ENCODE measurements around the gene ITM2B. TPM values are rescaled to one million over a fixed set of nuclear protein-coding genes. Genes with fewer than 3 reads are reported as not detected.

ITM2B gene
- total RNA-seq, 1 experiment from 2014 or later: 224 TPM

DNA sequence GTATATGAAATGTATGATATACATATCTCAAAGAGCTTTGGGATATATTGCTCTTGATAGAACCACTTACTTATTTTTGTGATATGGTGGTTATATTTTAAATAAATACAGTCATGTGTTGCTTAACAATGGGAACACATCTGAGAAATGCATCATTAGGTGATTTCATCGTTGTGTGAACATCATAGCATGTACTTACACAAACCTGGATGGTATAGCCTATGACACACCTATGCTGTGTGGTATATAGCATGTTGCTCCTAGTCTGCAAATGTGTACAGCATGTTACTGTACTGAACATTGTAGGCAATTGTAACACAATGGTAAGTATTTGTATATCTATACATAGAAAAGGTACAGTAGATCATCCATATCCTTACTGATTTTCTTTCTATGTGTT, 78.2 kb downstream of the ITM2B start:
- Mint-ChIP-seq H3K27ac (ENCODE audit: unreplicated experiment) (no peak overlapping the region), H3K27me3 (ENCODE audit: insufficient read depth, unreplicated experiment) (no peaks in the 10 kb centered on the region), H3K36me3 (ENCODE audit: insufficient read depth, unreplicated experiment) (peaks cover 6% of the 10 kb centered on the region), H3K4me3 (ENCODE audit: unreplicated experiment) (no peak overlapping the region), H3K4me1 (ENCODE audit: low read depth, unreplicated experiment) (no peaks in the 10 kb centered on the region), H3K9me3 (ENCODE audit: unreplicated experiment) (no peaks in the 10 kb centered on the region)
- H3K36me3 ChIP-seq (ENCODE audit: control insufficient read depth, insufficient read depth, low read length): no peaks in the 10 kb centered on the region
- H3K4me3 ChIP-seq (ENCODE audit: low read depth, low read length): no peak overlapping the region
- TF ChIP-seq, protein P1, sequence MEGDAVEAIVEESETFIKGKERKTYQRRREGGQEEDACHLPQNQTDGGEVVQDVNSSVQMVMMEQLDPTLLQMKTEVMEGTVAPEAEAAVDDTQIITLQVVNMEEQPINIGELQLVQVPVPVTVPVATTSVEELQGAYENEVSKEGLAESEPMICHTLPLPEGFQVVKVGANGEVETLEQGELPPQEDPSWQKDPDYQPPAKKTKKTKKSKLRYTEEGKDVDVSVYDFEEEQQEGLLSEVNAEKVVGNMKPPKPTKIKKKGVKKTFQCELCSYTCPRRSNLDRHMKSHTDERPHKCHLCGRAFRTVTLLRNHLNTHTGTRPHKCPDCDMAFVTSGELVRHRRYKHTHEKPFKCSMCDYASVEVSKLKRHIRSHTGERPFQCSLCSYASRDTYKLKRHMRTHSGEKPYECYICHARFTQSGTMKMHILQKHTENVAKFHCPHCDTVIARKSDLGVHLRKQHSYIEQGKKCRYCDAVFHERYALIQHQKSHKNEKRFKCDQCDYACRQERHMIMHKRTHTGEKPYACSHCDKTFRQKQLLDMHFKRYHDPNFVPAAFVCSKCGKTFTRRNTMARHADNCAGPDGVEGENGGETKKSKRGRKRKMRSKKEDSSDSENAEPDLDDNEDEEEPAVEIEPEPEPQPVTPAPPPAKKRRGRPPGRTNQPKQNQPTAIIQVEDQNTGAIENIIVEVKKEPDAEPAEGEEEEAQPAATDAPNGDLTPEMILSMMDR (IDR thresholded peaks at IDR 0.05; ENCODE audit: insufficient read depth in 1 of 2, low read depth in 1 of 2, low read length in 1 of 2, severe bottlenecking in 1 of 2, unreplicated experiment in 1 of 2): no peak
- no peak for DNase-seq
- H3K4me1 ChIP-seq: no peaks in the 10 kb centered on the region
- no TSS peak for BruUV-seq (replicated peaks)
- intact Hi-C loops (cut with micrococcal nuclease; ENCODE audit: unreplicated experiment): no loop called here
- CTCF ChIA-PET: no interaction called here
- H3K27me3 ChIP-seq (replicated peaks; ENCODE audit: control insufficient read depth, insufficient read depth, low read length): no peaks in the 10 kb centered on the region
- no peaks in the 10 kb centered on the region for H3K9me3 ChIP-seq
- POLR2A ChIA-PET: no interaction called here

DNA sequence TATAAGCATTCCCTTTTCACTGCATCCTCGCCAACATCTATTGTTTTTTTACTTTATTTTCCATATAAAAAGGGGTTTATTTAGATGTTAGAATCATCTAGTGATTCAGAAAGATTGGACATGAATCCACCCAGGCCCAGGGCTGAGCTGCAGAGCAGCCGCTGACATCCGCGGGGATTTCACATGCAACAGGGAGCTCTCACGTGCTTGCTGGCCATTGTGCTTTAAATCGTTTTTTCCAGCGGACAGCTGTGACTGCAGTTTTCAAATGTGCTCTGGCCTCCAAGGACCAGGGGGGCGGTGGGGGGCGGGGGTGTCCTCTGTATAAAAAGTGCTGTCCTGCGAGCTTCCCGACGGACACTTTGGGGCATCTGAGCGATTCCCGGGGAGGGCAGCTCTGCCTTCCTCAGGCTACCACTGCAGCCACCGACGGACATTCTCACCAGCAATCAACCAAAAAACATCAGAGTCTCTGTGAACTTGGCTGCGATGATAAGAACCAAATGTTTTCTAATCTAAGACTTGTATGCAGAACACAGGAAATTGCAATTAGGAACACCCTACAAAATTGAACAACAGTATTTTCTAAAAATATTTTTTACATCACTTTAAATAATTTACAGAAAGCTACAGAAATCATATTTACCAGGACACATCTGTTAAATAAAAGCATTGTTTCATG, 83.1 kb downstream of the ITM2B start:
- Histone ChIP-seq H3K4me3 (ENCODE audit: low read depth, low read length) (no peak overlapping the region), H3K27me3 (replicated peaks; ENCODE audit: control insufficient read depth, insufficient read depth, low read length) (no peaks in the 10 kb centered on the region), H3K4me1 (no peaks in the 10 kb centered on the region), H3K36me3 (ENCODE audit: control insufficient read depth, insufficient read depth, low read length) (peaks cover 5% of the 10 kb centered on the region; the same call in 1 of the 2 replicates), H3K9me3 (peaks cover 3% of the 10 kb centered on the region; the same call in 1 of the 2 replicates)
- CTCF ChIA-PET: interaction anchor here (0.6 kb wide), 1 partner anchor 82 kb away, joined by 3 read pairs; no protein-coding TSS in a partner anchor
- Mint-ChIP-seq H3K27me3 (ENCODE audit: insufficient read depth, unreplicated experiment) (no peaks in the 10 kb centered on the region), H3K27ac (ENCODE audit: unreplicated experiment) (no peak overlapping the region), H3K4me3 (ENCODE audit: unreplicated experiment) (no peak overlapping the region), H3K36me3 (ENCODE audit: insufficient read depth, unreplicated experiment) (peaks cover 17% of the 10 kb centered on the region), H3K4me1 (ENCODE audit: low read depth, unreplicated experiment) (no peaks in the 10 kb centered on the region), H3K9me3 (ENCODE audit: unreplicated experiment) (no peaks in the 10 kb centered on the region)
- TF ChIP-seq, protein P1 (IDR thresholded peaks at IDR 0.05; ENCODE audit: insufficient read depth in 1 of 2, low read depth in 1 of 2, low read length in 1 of 2, severe bottlenecking in 1 of 2, unreplicated experiment in 1 of 2): no peak
- intact Hi-C loops (cut with micrococcal nuclease; ENCODE audit: unreplicated experiment): no loop called here
- no TSS peak for BruUV-seq (replicated peaks)
- DNase-seq: no peak
- POLR2A ChIA-PET: no interaction called here

DNA sequence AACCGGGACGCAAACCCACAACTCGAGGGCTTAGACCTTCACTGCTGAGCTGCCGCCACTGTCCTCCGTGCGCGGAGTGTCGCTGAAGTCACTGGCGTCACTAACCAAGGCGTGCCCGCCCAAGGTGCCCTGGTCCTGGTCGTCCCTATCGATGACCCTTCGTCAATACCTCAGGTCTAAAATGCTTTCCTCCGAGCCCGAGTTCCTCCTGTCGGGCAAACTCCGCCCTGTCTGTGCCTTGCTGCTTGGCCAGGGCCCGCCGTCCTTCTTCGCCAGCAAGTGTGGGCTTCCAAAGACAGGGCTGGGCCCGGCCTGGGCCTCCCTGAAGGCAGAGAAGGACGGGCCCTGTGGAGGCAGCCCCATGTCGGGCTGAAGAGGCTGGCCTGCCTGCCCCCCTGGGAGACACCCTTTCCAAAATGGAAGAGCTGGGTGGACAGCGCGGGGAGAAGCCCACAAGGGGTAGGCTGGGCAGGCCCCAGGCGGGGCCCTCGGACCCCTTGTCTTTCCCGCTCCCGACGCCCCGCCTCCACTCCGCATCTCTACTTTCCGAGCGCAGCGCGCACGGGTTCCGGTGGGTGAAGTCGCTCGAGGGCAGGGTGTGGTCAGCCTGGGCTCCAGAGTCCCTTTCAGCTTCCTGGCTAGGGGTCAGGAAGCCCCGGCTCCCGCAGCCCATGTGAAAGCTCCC, 84.0 kb downstream of the ITM2B start:
- intact Hi-C loops (cut with micrococcal nuclease; ENCODE audit: unreplicated experiment): no loop called here
- no peaks in the 10 kb centered on the region for H3K4me1 ChIP-seq
- no TSS peak for BruUV-seq (replicated peaks)
- H3K27me3 ChIP-seq (replicated peaks; ENCODE audit: control insufficient read depth, insufficient read depth, low read length): no peaks in the 10 kb centered on the region
- no peak overlapping the region for H3K27ac Mint-ChIP-seq (ENCODE audit: unreplicated experiment)
- no peaks in the 10 kb centered on the region for H3K4me1 Mint-ChIP-seq (ENCODE audit: low read depth, unreplicated experiment)
- H3K4me3 ChIP-seq (ENCODE audit: low read depth, low read length): no peak overlapping the region
- ChIA-PET POLR2A (no interaction called here), CTCF (interaction anchor here (0.6 kb wide), 1 partner anchor 170 kb away, joined by 3 read pairs; no protein-coding TSS in a partner anchor)
- peaks cover 17% of the 10 kb centered on the region for H3K36me3 Mint-ChIP-seq (ENCODE audit: insufficient read depth, unreplicated experiment)
- H3K27me3 Mint-ChIP-seq (ENCODE audit: insufficient read depth, unreplicated experiment): no peaks in the 10 kb centered on the region
- peaks cover 8% of the 10 kb centered on the region for H3K9me3 ChIP-seq
- no peak overlapping the region for H3K4me3 Mint-ChIP-seq (ENCODE audit: unreplicated experiment)
- TF ChIP-seq, protein P1 (IDR thresholded peaks at IDR 0.05; ENCODE audit: insufficient read depth in 1 of 2, low read depth in 1 of 2, low read length in 1 of 2, severe bottlenecking in 1 of 2, unreplicated experiment in 1 of 2): no peak
- H3K36me3 ChIP-seq (ENCODE audit: control insufficient read depth, insufficient read depth, low read length): peaks cover 5% of the 10 kb centered on the region; the same call in 1 of the 2 replicates
- DNase-seq: no peak
- H3K9me3 Mint-ChIP-seq (ENCODE audit: unreplicated experiment): peaks cover 5% of the 10 kb centered on the region

Measured in Caco-2 (cell line).